ENCODE measurements around the gene APRT. TPM values are rescaled to one million over a fixed set of nuclear protein-coding genes. Genes with fewer than 3 reads are reported as not detected.

The APRT gene
- total and polyA plus RNA-seq, 2 of the 4 experiments (the other 2 are of a cell fraction) = 40.5 to 157 TPM

DNA sequence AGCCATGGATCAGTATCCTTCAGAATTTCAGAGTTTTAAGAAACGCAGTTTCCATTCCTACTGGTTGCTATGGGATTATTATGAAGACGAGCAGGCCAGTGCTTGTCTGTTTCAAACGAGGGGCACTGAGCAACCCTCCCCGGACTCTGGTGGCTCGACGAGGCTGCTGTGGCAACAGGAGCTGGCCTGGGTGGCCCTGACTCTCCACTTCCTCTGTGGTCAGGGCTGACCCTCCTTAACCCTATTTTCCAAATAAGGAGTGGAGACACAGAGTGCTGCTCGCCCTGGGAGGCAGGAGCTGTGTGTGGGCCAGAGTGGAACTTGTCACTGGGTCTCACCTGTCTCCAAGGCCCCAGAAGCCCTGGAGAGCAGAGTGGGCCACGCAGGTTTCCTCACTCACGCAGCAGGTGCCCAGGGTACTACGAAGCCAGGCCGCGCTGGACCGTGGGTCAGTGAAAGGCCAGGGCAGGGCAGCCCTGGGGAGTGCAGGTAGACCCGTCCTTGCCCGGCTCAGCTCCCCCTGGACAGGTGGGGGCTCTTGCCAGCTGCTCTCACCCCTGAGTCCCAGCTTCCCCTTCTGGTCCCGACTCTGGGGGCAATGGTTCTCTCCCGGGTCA, 41.7 kb upstream of the APRT start:
- ATAC-seq (ENCODE audit: low read depth) = no peak
- WGBS, 2 experiments (ENCODE audit: extremely low coverage in 2 of 2, insufficient read length in 1 of 2) = 64% methylated on average over 5 of the region's 17 CpGs; no CpG with 5 or more reads in 1 of the 2 experiments
- no TSS peak for BruUV-seq (replicated peaks)

More for the DNA sequence above, 41.7 kb upstream of the APRT start:
- Histone ChIP-seq H3K79me1 (ENCODE audit: low read depth in 1 of 2, low read length in 2 of 2) (peaks cover 7 to 37% of the 10 kb centered on the region in 2 experiments), H3K4ac (ENCODE audit: low read depth, low read length) (no peak overlapping the region), H2AK5ac (ENCODE audit: low read depth, low read length) (no peak overlapping the region), H3K9me3 (ENCODE audit: control insufficient read depth, insufficient read depth, low read length) (no peaks in the 10 kb centered on the region), H4K91ac (ENCODE audit: insufficient read depth, low read depth, low read length) (no peak overlapping the region), H4K5ac (ENCODE audit: low read depth, low read length) (no peak overlapping the region), H2AK9ac (replicated peaks; ENCODE audit: low read depth, low read length, poor library complexity) (peak overlapping the region; percentile 28), H3K27me3 (ENCODE audit: control insufficient read depth, insufficient read depth, low read length) (no peaks in the 10 kb centered on the region), H3K4me3 (ENCODE audit: insufficient read depth, low read depth, low read length) (no peak overlapping the region), H2AFZ (replicated peaks; ENCODE audit: low read length, poor library complexity) (no peak overlapping the region), H2BK5ac (ENCODE audit: low read depth, low read length, poor library complexity, severe bottlenecking) (no peak overlapping the region), H3K27ac (ENCODE audit: insufficient read depth, low read length) (no peak overlapping the region), H4K20me1 (ENCODE audit: insufficient read depth, low read length) (peaks cover 28% of the 10 kb centered on the region), H3K4me1 (ENCODE audit: control insufficient read depth, insufficient read depth, low read length) (peaks cover 9% of the 10 kb centered on the region), H3K36me3 (ENCODE audit: control insufficient read depth, insufficient read depth, low read length) (peaks cover 13% of the 10 kb centered on the region), H3K4me2 (ENCODE audit: low read depth, low read length) (no peak overlapping the region), H3K18ac (ENCODE audit: low read depth, low read length) (no peak overlapping the region), H4K8ac (ENCODE audit: low read depth in 2 of 2, low read length in 2 of 2) (no peak overlapping the region), H3K14ac (replicated peaks; ENCODE audit: low read depth, low read length) (no peak overlapping the region), H3K23ac (ENCODE audit: low read depth, low read length) (no peak overlapping the region), H3K9ac (ENCODE audit: low read depth, low read length) (no peak overlapping the region), H3K56ac (ENCODE audit: extremely low read depth, insufficient read depth, low read length) (no peak overlapping the region), H2BK20ac (ENCODE audit: low read depth, low read length) (no peak overlapping the region), H2BK120ac (ENCODE audit: low read depth, low read length) (no peak overlapping the region), H2BK15ac (ENCODE audit: low read depth, low read length) (no peak overlapping the region), H3K9me1 (ENCODE audit: insufficient read depth, low read length) (0 out of 2 replicates have a peak, but pooled peaks cover 4% of the 10 kb centered on the region)
- in situ Hi-C loops (cut with MboI; ENCODE audit: low sequenced_read_pairs) (no loop called here), dilution Hi-C loops (cut with HindIII; ENCODE audit: low sequenced_read_pairs, unreplicated experiment) (no loop called here), intact Hi-C loops (cut with micrococcal nuclease) (no loop called here)
- ChIA-PET CTCF (no interaction called here), POLR2A (ENCODE audit: unreplicated experiment) (no interaction called here)
- no peak for TF ChIP-seq MAZ (IDR thresholded peaks at IDR 0.05; ENCODE audit: borderline replicate concordance, low read depth, low read length)
- no peak for TF ChIP-seq FOS (IDR thresholded peaks at IDR 0.05; ENCODE audit: low read depth, low read length)
- no peak for TF ChIP-seq MXI1 (IDR thresholded peaks at IDR 0.05; ENCODE audit: borderline replicate concordance, low read depth, low read length)
- no peak for TF ChIP-seq CHD1 (IDR thresholded peaks at IDR 0.05; ENCODE audit: low read depth, low read length)
- no peak for TF ChIP-seq ELK1 (IDR thresholded peaks at IDR 0.05; ENCODE audit: borderline replicate concordance, low read depth, low read length)
- TF ChIP-seq RAD21 (IDR thresholded peaks at IDR 0.05; ENCODE audit: low read length) = no peak
- TF ChIP-seq, protein P1, sequence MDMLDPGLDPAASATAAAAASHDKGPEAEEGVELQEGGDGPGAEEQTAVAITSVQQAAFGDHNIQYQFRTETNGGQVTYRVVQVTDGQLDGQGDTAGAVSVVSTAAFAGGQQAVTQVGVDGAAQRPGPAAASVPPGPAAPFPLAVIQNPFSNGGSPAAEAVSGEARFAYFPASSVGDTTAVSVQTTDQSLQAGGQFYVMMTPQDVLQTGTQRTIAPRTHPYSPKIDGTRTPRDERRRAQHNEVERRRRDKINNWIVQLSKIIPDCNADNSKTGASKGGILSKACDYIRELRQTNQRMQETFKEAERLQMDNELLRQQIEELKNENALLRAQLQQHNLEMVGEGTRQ (IDR thresholded peaks at IDR 0.05; ENCODE audit: low read depth, low read length) = no peak
- no peak for TF ChIP-seq NFE2L2 (IDR thresholded peaks at IDR 0.05; ENCODE audit: low read depth, low read length)
- TF ChIP-seq SMC3 (IDR thresholded peaks at IDR 0.05; ENCODE audit: low read depth, low read length) = no peak
- TF ChIP-seq MAFK (IDR thresholded peaks at IDR 0.05; ENCODE audit: low read depth, low read length) = no peak
- DNase-seq = peak; percentile 5

Measured in IMR-90 (cell line).